ENCODE measurements around the gene CP.

- TF ChIP-seq CTCF (optimal IDR thresholded peaks at IDR 0.05 in 1 of 3, IDR thresholded peaks at IDR 0.05 in 1 of 3, conservative IDR thresholded peaks at IDR 0.05 in 1 of 3; ENCODE audit: extremely low read depth in 1 of 3, insufficient read depth in 2 of 3, low read length in 3 of 3) (no peak), EZH2 (IDR thresholded peaks at IDR 0.05; ENCODE audit: low read length) (no peak)
Measured at GRCh38 chr3:149263856-149264255, 42.2 kb upstream of the CP start.

All from keratinocyte (primary cell).